B cell (primary cell): ENCODE results near the gene TRIP4.

ENCODE experiments used
- EZH2 ChIP-seq: IDR thresholded peaks from 2 replicates; pipeline ENCODE4 v1.6.1; 2012; ENCODE audit warnings: borderline replicate concordance, low read depth, mild to moderate bottlenecking, moderate library complexity, low read length; ENCODE audit not compliant: insufficient read depth, poor library complexity, severe bottlenecking
- TF ChIP-seq, protein P1 (sequence below): fragments of 200-600 bp; IDR thresholded peaks from one replicate; pipeline ENCODE4 v1.8.0; 2022; ENCODE audit warnings: antibody characterized with exemption, mild to moderate bottlenecking

DNA sequence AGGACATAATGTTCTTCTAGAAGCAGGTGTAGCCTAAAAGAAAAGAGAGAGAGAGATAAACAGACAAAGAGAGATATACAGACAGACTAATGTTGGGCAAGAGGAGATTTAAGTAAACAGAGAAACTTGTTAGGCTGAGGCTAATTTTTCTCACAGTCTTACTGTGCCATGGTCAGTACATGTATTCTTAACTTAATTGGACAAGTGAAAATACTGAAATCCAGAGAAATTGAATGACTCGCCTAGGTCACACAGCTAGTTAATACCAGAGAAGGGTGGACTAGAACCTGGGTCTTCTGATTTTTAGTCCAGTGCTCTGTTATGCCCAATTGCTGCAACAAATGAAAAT is 66.0 kb downstream of the TRIP4 start:
- TF ChIP-seq, protein P1, sequence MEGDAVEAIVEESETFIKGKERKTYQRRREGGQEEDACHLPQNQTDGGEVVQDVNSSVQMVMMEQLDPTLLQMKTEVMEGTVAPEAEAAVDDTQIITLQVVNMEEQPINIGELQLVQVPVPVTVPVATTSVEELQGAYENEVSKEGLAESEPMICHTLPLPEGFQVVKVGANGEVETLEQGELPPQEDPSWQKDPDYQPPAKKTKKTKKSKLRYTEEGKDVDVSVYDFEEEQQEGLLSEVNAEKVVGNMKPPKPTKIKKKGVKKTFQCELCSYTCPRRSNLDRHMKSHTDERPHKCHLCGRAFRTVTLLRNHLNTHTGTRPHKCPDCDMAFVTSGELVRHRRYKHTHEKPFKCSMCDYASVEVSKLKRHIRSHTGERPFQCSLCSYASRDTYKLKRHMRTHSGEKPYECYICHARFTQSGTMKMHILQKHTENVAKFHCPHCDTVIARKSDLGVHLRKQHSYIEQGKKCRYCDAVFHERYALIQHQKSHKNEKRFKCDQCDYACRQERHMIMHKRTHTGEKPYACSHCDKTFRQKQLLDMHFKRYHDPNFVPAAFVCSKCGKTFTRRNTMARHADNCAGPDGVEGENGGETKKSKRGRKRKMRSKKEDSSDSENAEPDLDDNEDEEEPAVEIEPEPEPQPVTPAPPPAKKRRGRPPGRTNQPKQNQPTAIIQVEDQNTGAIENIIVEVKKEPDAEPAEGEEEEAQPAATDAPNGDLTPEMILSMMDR, result no peak
- no peak for TF ChIP-seq EZH2
